HCT116 (cell line): ENCODE results near the gene XKRX. TPM values are rescaled to one million over a fixed set of nuclear protein-coding genes. Genes with fewer than 3 reads are reported as not detected.

Experiments used
- ATAC-seq: fragments of 200-7000 bp; cut with Tn5 transposase; 2 replicates; pipeline ENCODE4 v1.9.1; 2020; ENCODE audit warnings: mild to moderate bottlenecking, moderate library complexity
- BruUV-seq: library from RNA; stranded (reverse); fragments of 400-500 nt; replicated peaks from 2 replicates; lab custom pipeline; 2021; lab: Mats Ljungman, UMichigan
- CTCF ChIA-PET: fragments of 300-600 bp; sonication (Branson Sonifier 250); formaldehyde crosslinking; loops from one replicate; lab custom pipeline; 2021; ENCODE audit warnings: antibody characterized with exemption; lab: Charles Lee
- POLR2A ChIA-PET: fragments of 300-600, 350-600 bp; sonication (Branson Sonifier 250); formaldehyde crosslinking; loops from one replicate; lab custom pipeline; 2021; ENCODE audit warnings: antibody characterized with exemption; lab: Charles Lee
- RAD21 ChIA-PET, 2 experiments: fragments of 300-600 bp; sonication (Branson Sonifier 250); formaldehyde crosslinking; loops; one replicate each; lab custom pipeline; 2023; ENCODE audit warnings: low total read pairs in 2 of 2; ENCODE audit not compliant: uncharacterized antibody in 2 of 2, unreplicated experiment in 2 of 2, low non-redundant PET in 1 of 2; lab: Charles Lee
- DNase-seq: peaks from one replicate; pipeline ENCODE4 v3.0.0-alpha.2; 2010; ENCODE audit warnings: low read depth, low spot score
- H2AFZ ChIP-seq: fragments of 200-600 bp; shearing (Covaris generic), sonication (generic); 2 replicates; pipeline ENCODE4 v1.6.1; 2017; ENCODE audit warnings: low read depth, mixed run types, mixed read lengths, antibody characterized with exemption, low read length; ENCODE audit not compliant: poor library complexity, severe bottlenecking
- H3K27ac ChIP-seq: 2 replicates; pipeline ENCODE4 v1.5.1; 2012; ENCODE audit warnings: low read depth, low read length
- H3K27me3 ChIP-seq: fragments of 200-600 bp; sonication (generic); 2 replicates; pipeline ENCODE4 v1.6.1; 2016; ENCODE audit warnings: mixed run types, low read length, mixed read lengths; ENCODE audit not compliant: insufficient read depth
- H3K36me3 ChIP-seq, 2 experiments: fragments of 200-500 bp in 1 of 2; fragments of 200-600 bp in 1 of 2; sonication (Bioruptor generic) in 1 of 2; sonication (generic) in 1 of 2; 2 replicates each; pipeline versions ENCODE4 v1.5.1 to v1.6.1; 2014 to 2016; ENCODE audit warnings: low read length in 2 of 2, inconsistent platforms in 1 of 2, mixed read lengths in 1 of 2, mixed run types in 1 of 2; ENCODE audit not compliant: insufficient read depth in 2 of 2, control insufficient read depth in 1 of 2
- H3K4me1 ChIP-seq, 2 experiments: fragments of 200-600 bp in 1 of 2; sonication (generic) in 1 of 2; 2 replicates each; pipeline versions ENCODE4 v1.5.1 to v1.6.1; 2012 to 2017; ENCODE audit warnings: low read length in 2 of 2, inconsistent platforms in 1 of 2, mild to moderate bottlenecking in 1 of 2, mixed read lengths in 1 of 2, mixed run types in 1 of 2, moderate library complexity in 1 of 2; ENCODE audit not compliant: insufficient read depth in 2 of 2, control insufficient read depth in 1 of 2
- H3K4me2 ChIP-seq: fragments of 200-600 bp; sonication (generic); 2 replicates; pipeline ENCODE4 v1.6.1; 2017; ENCODE audit warnings: mixed run types, low read length, mixed read lengths
- H3K4me3 ChIP-seq, 2 experiments: fragments of 200-600 bp in 1 of 2; sonication (generic) in 1 of 2; replicated peaks in 1 of 2; 2 replicates each; pipeline ENCODE4 v1.5.1; 2011 to 2016; ENCODE audit warnings: low read length in 2 of 2, control low read depth in 1 of 2, low read depth in 1 of 2, mild to moderate bottlenecking in 1 of 2, mixed read lengths in 1 of 2, mixed run types in 1 of 2
- H3K79me2 ChIP-seq: fragments of 200-600 bp; sonication (generic); 2 replicates; pipeline ENCODE4 v1.6.1; 2017; ENCODE audit warnings: mild to moderate bottlenecking, mixed run types, low read length, moderate library complexity, mixed read lengths; ENCODE audit not compliant: insufficient read depth
- H3K9ac ChIP-seq: fragments of 200-600 bp; sonication (generic); 2 replicates; pipeline ENCODE4 v1.6.1; 2016; ENCODE audit warnings: low read length, mixed read lengths
- H3K9me2 ChIP-seq: fragments of 200-600 bp; sonication (generic), shearing (Covaris generic); 2 replicates; pipeline ENCODE4 v1.6.1; 2017; ENCODE audit warnings: mixed run types, mild to moderate bottlenecking, moderate library complexity; ENCODE audit not compliant: insufficient read depth
- H3K9me3 ChIP-seq, 2 experiments: fragments of 200-500 bp in 1 of 2; fragments of 200-600 bp in 1 of 2; sonication (Bioruptor generic) in 1 of 2; sonication (generic) in 1 of 2; 2 replicates each; pipeline ENCODE4 v1.6.1; 2014 to 2017; ENCODE audit warnings: low read length in 2 of 2, mixed read lengths in 2 of 2, inconsistent platforms in 1 of 2, low read depth in 1 of 2, mild to moderate bottlenecking in 1 of 2, mixed run types in 1 of 2, moderate library complexity in 1 of 2; ENCODE audit not compliant: control insufficient read depth in 1 of 2, insufficient read depth in 1 of 2
- H4K20me1 ChIP-seq: fragments of 200-600 bp; sonication (generic), shearing (Covaris generic); 2 replicates; pipeline ENCODE4 v1.6.1; 2017; ENCODE audit warnings: mixed run types, mild to moderate bottlenecking, moderate library complexity; ENCODE audit not compliant: insufficient read depth
- CEBPB ChIP-seq: IDR thresholded peaks from 2 replicates; pipeline ENCODE4 v1.6.1; 2012; ENCODE audit warnings: low read depth
- EGR1 ChIP-seq: IDR thresholded peaks from 2 replicates; pipeline ENCODE4 v1.6.1; 2012; ENCODE audit warnings: low read depth
- ELF1 ChIP-seq: IDR thresholded peaks from 2 replicates; pipeline ENCODE4 v1.6.1; 2012; ENCODE audit warnings: low read depth, borderline replicate concordance
- JUND ChIP-seq: IDR thresholded peaks from 2 replicates; pipeline ENCODE4 v1.6.1; 2012
- POLR2AphosphoS5 ChIP-seq: IDR thresholded peaks from 2 replicates; pipeline ENCODE4 v1.6.1; 2011; ENCODE audit warnings: mild to moderate bottlenecking, low read depth, low read length, moderate library complexity
- SIN3A ChIP-seq: IDR thresholded peaks from 2 replicates; pipeline ENCODE4 v1.6.1; 2012; ENCODE audit warnings: low read depth
- SP1 ChIP-seq: IDR thresholded peaks from 2 replicates; pipeline ENCODE4 v1.6.1; 2012; ENCODE audit warnings: low read depth
- SRF ChIP-seq: IDR thresholded peaks from 2 replicates; pipeline ENCODE4 v1.6.1; 2012; ENCODE audit warnings: low read depth
- TCF7L2 ChIP-seq: IDR thresholded peaks from 2 replicates; pipeline ENCODE4 v1.7.0; 2011; ENCODE audit warnings: borderline replicate concordance, inconsistent platforms; ENCODE audit not compliant: insufficient read depth, insufficient read length; ENCODE audit errors: extremely low read depth
- YY1 ChIP-seq: IDR thresholded peaks from 2 replicates; pipeline ENCODE4 v1.6.1; 2011; ENCODE audit warnings: low read length, low read depth, moderate library complexity, mild to moderate bottlenecking; ENCODE audit not compliant: insufficient replicate concordance; ENCODE audit errors: extremely low read depth
- ZNF274 ChIP-seq: fragments of 200-500 bp; sonication (Bioruptor generic); IDR thresholded peaks from 2 replicates; pipeline ENCODE4 v1.6.1; 2014; ENCODE audit warnings: mild to moderate bottlenecking, low read depth, low read length, inconsistent platforms
- intact Hi-C: fragments of 100-400 bp; cut with micrococcal nuclease; formaldehyde crosslinking; loops from 2 replicates; pipeline ENCODE4 v1.10.0; 2022
- total RNA-seq: library from RNA; stranded (reverse); gene quantifications from one replicate; pipeline ENCODE4 v1.2.1, GENCODE V29; 2021; ENCODE audit not compliant: unreplicated experiment
- TF ChIP-seq, protein P1 (sequence below): IDR thresholded peaks from 2 replicates; pipeline ENCODE4 v1.6.1; 2012; ENCODE audit warnings: low read depth
- TF ChIP-seq, protein P2 (sequence below), 3 experiments: fragments of 200-600 bp in 1 of 3; sonication (generic) in 1 of 3; IDR thresholded peaks in 2 of 3; conservative IDR thresholded peaks in 1 of 3; 2 replicates each; pipeline ENCODE4 v1.5.1; 2012 to 2017; ENCODE audit warnings: low read depth in 2 of 3, low read length in 2 of 3, antibody characterized with exemption in 1 of 3, borderline replicate concordance in 1 of 3, control low read depth in 1 of 3, mild to moderate bottlenecking in 1 of 3, mixed read lengths in 1 of 3, mixed run types in 1 of 3, moderate library complexity in 1 of 3; ENCODE audit not compliant: insufficient read depth in 1 of 3
- TF ChIP-seq, protein P3 (sequence below): IDR thresholded peaks from 2 replicates; pipeline ENCODE4 v1.6.1; 2012
- TF ChIP-seq, protein P4 (sequence below): IDR thresholded peaks from 2 replicates; pipeline ENCODE4 v1.6.1; 2012

The XKRX gene
- total RNA-seq, 1 experiment from 2014 or later: 0.47 TPM

DNA sequence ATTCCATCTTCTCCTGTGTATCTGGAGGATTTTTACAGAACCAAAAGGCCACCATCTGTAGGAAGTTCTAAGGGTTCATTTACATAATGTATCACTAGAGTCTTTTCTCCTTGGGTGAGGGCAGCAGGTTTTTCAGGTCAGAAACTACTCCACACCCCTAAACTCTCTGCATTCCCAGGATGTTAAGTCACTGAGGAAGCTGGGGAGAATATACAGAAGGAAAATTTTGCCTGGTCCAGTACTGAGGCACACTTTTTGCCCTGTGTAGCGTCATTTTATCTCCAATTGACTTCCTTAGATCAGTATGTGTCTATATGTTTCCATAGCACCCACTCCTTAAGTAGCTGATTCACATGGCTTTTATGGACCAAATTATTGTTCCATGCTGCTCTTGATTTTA, 17.0 kb downstream of the XKRX start:
- H2AFZ ChIP-seq: no peak overlapping the region
- H3K9me2 ChIP-seq: no peaks in the 10 kb centered on the region
- BruUV-seq: no TSS peak
- no peaks in the 10 kb centered on the region for H4K20me1 ChIP-seq
- intact Hi-C loops: no loop called here
- CTCF ChIA-PET: no interaction called here
- H3K4me3 ChIP-seq: no peak overlapping the region
- H3K27me3 ChIP-seq: no peaks in the 10 kb centered on the region
- DNase-seq (no peak), ATAC-seq (no peak)
- POLR2A ChIA-PET: no interaction called here
- H3K9ac ChIP-seq: no peak overlapping the region
- no peak for TF ChIP-seq TCF7L2
- TF ChIP-seq SIN3A: no peak
- no peak for TF ChIP-seq CEBPB
- TF ChIP-seq, protein P1, sequence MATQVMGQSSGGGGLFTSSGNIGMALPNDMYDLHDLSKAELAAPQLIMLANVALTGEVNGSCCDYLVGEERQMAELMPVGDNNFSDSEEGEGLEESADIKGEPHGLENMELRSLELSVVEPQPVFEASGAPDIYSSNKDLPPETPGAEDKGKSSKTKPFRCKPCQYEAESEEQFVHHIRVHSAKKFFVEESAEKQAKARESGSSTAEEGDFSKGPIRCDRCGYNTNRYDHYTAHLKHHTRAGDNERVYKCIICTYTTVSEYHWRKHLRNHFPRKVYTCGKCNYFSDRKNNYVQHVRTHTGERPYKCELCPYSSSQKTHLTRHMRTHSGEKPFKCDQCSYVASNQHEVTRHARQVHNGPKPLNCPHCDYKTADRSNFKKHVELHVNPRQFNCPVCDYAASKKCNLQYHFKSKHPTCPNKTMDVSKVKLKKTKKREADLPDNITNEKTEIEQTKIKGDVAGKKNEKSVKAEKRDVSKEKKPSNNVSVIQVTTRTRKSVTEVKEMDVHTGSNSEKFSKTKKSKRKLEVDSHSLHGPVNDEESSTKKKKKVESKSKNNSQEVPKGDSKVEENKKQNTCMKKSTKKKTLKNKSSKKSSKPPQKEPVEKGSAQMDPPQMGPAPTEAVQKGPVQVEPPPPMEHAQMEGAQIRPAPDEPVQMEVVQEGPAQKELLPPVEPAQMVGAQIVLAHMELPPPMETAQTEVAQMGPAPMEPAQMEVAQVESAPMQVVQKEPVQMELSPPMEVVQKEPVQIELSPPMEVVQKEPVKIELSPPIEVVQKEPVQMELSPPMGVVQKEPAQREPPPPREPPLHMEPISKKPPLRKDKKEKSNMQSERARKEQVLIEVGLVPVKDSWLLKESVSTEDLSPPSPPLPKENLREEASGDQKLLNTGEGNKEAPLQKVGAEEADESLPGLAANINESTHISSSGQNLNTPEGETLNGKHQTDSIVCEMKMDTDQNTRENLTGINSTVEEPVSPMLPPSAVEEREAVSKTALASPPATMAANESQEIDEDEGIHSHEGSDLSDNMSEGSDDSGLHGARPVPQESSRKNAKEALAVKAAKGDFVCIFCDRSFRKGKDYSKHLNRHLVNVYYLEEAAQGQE: no peak
- TF ChIP-seq SP1: no peak
- no peak for TF ChIP-seq JUND
- TF ChIP-seq ELF1: no peak
- no peak for TF ChIP-seq EGR1
- no peak for TF ChIP-seq ZNF274
- TF ChIP-seq POLR2AphosphoS5: no peak
- no peak for TF ChIP-seq SRF
- no peak for TF ChIP-seq YY1
- TF ChIP-seq, protein P2, sequence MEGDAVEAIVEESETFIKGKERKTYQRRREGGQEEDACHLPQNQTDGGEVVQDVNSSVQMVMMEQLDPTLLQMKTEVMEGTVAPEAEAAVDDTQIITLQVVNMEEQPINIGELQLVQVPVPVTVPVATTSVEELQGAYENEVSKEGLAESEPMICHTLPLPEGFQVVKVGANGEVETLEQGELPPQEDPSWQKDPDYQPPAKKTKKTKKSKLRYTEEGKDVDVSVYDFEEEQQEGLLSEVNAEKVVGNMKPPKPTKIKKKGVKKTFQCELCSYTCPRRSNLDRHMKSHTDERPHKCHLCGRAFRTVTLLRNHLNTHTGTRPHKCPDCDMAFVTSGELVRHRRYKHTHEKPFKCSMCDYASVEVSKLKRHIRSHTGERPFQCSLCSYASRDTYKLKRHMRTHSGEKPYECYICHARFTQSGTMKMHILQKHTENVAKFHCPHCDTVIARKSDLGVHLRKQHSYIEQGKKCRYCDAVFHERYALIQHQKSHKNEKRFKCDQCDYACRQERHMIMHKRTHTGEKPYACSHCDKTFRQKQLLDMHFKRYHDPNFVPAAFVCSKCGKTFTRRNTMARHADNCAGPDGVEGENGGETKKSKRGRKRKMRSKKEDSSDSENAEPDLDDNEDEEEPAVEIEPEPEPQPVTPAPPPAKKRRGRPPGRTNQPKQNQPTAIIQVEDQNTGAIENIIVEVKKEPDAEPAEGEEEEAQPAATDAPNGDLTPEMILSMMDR (IDR thresholded peaks at IDR 0.05 in 2 of 3, conservative IDR thresholded peaks at IDR 0.05 in 1 of 3; ENCODE audit: borderline replicate concordance in 1 of 3, insufficient read depth in 1 of 3, low read depth in 2 of 3, low read length in 2 of 3): no peak
- TF ChIP-seq, protein P3, sequence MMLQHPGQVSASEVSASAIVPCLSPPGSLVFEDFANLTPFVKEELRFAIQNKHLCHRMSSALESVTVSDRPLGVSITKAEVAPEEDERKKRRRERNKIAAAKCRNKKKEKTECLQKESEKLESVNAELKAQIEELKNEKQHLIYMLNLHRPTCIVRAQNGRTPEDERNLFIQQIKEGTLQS: no peak
- TF ChIP-seq, protein P4, sequence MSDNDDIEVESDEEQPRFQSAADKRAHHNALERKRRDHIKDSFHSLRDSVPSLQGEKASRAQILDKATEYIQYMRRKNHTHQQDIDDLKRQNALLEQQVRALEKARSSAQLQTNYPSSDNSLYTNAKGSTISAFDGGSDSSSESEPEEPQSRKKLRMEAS: no peak
- H3K4me1 ChIP-seq: peaks cover 0 to 6% of the 10 kb centered on the region in 2 experiments; a peak in 1 of 4 replicates
- no peaks in the 10 kb centered on the region for H3K9me3 ChIP-seq
- no peaks in the 10 kb centered on the region for H3K36me3 ChIP-seq
- no peak overlapping the region for H3K27ac ChIP-seq
- H3K79me2 ChIP-seq: no peaks in the 10 kb centered on the region
- RAD21 ChIA-PET: no interaction called here
- H3K4me2 ChIP-seq: no peak overlapping the region
